SK-N-SH treated with all-trans-retinoic acid at 6 μM for 48 hours (cell line): Measurements from ENCODE around the gene MTMR8.

Experiments
- ARNTL ChIP-seq: fragments of 450-650 bp; formaldehyde crosslinking; IDR thresholded peaks from 2 replicates; pipeline ENCODE4 v1.5.0; 2020; ENCODE audit warnings: low read depth, mild to moderate bottlenecking, moderate library complexity, borderline replicate concordance
- CREB5 ChIP-seq: fragments of 250-450 bp; sonication (Bioruptor Pico); IDR thresholded peaks from 2 replicates; pipeline ENCODE4 v1.5.1; 2020; ENCODE audit warnings: low read depth, mild to moderate bottlenecking, moderate library complexity
- CSDC2 ChIP-seq: fragments of 250-450 bp; sonication (Bioruptor Pico); IDR thresholded peaks from 2 replicates; pipeline ENCODE4 v1.5.0; 2020; ENCODE audit warnings: mild to moderate bottlenecking, moderate library complexity
- ESRRG ChIP-seq: fragments of 250-450 bp; sonication (Bioruptor Pico); IDR thresholded peaks from 2 replicates; pipeline ENCODE4 v1.6.1; 2021; ENCODE audit warnings: mild to moderate bottlenecking
- ISL1 ChIP-seq: fragments of 250-450 bp; sonication (Bioruptor Pico); IDR thresholded peaks from 2 replicates; pipeline ENCODE4 v2.1.2; 2022; ENCODE audit warnings: mild to moderate bottlenecking, moderate library complexity
- PPARA ChIP-seq: fragments of 250-450 bp; sonication (Bioruptor Pico); IDR thresholded peaks from 2 replicates; pipeline ENCODE4 v1.5.0; 2020; ENCODE audit warnings: mild to moderate bottlenecking, borderline replicate concordance
- RARB ChIP-seq: fragments of 250-450 bp; sonication (Bioruptor Pico); IDR thresholded peaks from 2 replicates; pipeline ENCODE4 v1.8.0; 2021; ENCODE audit warnings: mild to moderate bottlenecking, moderate library complexity
- SNAI2 ChIP-seq: fragments of 250-450 bp; sonication (Bioruptor Pico); IDR thresholded peaks from 2 replicates; pipeline ENCODE4 v1.5.0; 2020; ENCODE audit warnings: mild to moderate bottlenecking, moderate library complexity
- ZFP3 ChIP-seq: fragments of 250-450 bp; sonication (Bioruptor Pico); IDR thresholded peaks from 2 replicates; pipeline ENCODE4 v1.5.0; 2020; ENCODE audit warnings: mild to moderate bottlenecking, moderate library complexity
- ZFP30 ChIP-seq: fragments of 450-650 bp; formaldehyde crosslinking; IDR thresholded peaks from 2 replicates; pipeline ENCODE4 v1.5.0; 2022; ENCODE audit warnings: mild to moderate bottlenecking, moderate library complexity

DNA sequence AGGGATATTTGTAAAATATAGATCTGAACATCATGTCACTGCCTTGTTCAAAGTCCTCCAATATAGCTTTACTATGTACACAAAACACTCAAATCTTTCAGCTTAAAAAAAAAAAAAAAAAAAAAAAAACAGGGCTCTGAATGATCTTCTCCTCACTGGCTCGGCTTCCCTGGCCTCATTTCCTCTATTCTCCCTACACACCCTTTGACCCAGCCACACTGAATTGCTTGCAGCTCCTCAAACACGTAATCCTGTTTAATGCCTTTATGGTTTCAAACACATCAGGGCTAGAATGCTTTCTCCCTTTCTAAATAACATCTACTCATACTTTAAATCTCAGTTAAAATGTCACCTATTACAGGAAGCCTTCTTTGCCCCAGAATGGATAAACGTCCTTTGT is 60.8 kb downstream of the MTMR8 start:
- TF ChIP-seq ESRRG (CRISPR knock-in tag), result no peak
- TF ChIP-seq RARB (CRISPR knock-in tag), result no peak
- no peak for TF ChIP-seq CSDC2 (CRISPR knock-in tag)
- no peak for TF ChIP-seq ZFP3 (CRISPR knock-in tag)
- no peak for TF ChIP-seq ARNTL
- no peak for TF ChIP-seq SNAI2 (CRISPR knock-in tag)
- no peak for TF ChIP-seq PPARA (CRISPR knock-in tag)
- no peak for TF ChIP-seq ZFP30 (CRISPR knock-in tag)
- no peak for TF ChIP-seq ISL1
- TF ChIP-seq CREB5 (CRISPR knock-in tag), result no peak
